Ectodermal cell (in vitro differentiated cells): ENCODE results near the gene OR52E6. TPM values are rescaled to one million over a fixed set of nuclear protein-coding genes. Genes with fewer than 3 reads are reported as not detected.

ENCODE experiments used
- H3K27ac ChIP-seq: 2 replicates; pipeline ENCODE4 v1.7.0; 2013; ENCODE audit warnings: mild to moderate bottlenecking, low read depth, low read length; ENCODE audit not compliant: insufficient read depth, poor library complexity, severe bottlenecking
- H3K27me3 ChIP-seq: 2 replicates; pipeline ENCODE4 v1.7.0; 2013; ENCODE audit warnings: mild to moderate bottlenecking, low read length; ENCODE audit not compliant: insufficient read depth, control insufficient read depth, poor library complexity, severe bottlenecking
- H3K36me3 ChIP-seq: one replicate; pipeline ENCODE4 v1.7.0; 2013; ENCODE audit warnings: low read length; ENCODE audit not compliant: control insufficient read depth, insufficient read depth
- H3K4me1 ChIP-seq: one replicate; pipeline ENCODE4 v1.7.0; 2013; ENCODE audit warnings: low read length; ENCODE audit not compliant: control insufficient read depth, insufficient read depth
- H3K4me3 ChIP-seq: 2 replicates; pipeline ENCODE4 v1.7.0; 2013; ENCODE audit warnings: low read depth, low read length, control low read depth; ENCODE audit not compliant: insufficient read depth
- H3K9me3 ChIP-seq: 2 replicates; pipeline ENCODE4 v1.7.0; 2013; ENCODE audit warnings: mild to moderate bottlenecking, low read length, moderate library complexity; ENCODE audit not compliant: control insufficient read depth
- WGBS, 2 experiments: methylation state at CpG; one replicate each; pipeline ENCODE4 v1.1.7; 2013; ENCODE audit warnings: missing lambda C conversion rate in 2 of 2; 5-methylcytosine and 5-hydroxymethylcytosine counted together
- polyA plus RNA-seq, 4 experiments: library from polyadenylated mRNA; stranded (reverse); fragments of 50-300 nt; gene quantifications; one replicate each; pipeline ENCODE4 v1.2.3, GENCODE V29; 2013

OR52E6 gene
- not detected for polyA plus RNA-seq (2013, experiment 1 of 4)
- polyA plus RNA-seq (2013, experiment 2 of 4), result not detected
- polyA plus RNA-seq (2013, experiment 3 of 4), result not detected
- not detected for polyA plus RNA-seq (2013, experiment 4 of 4)

GRCh38 chr11:5841797-5842196, at the start of gene OR52E6:
OR52E6 (minus strand) TSS chr11:5841897; CDS start chr11:5841897, 0 bp downstream.
- no peaks in the 10 kb centered on the region for H3K27me3 ChIP-seq
- H3K9me3 ChIP-seq, result no peaks in the 10 kb centered on the region
- no peaks in the 10 kb centered on the region for H3K4me1 ChIP-seq
- WGBS, 2 experiments, result 0% methylated on average over 1 of the region's 1 CpG
- no peaks in the 10 kb centered on the region for H3K36me3 ChIP-seq
- H3K4me3 ChIP-seq, result no peak within 1 kb of the TSS
- no peak within 1 kb of the TSS for H3K27ac ChIP-seq

- H3K27me3 ChIP-seq, result no peaks in the 10 kb centered on the region
- 81 to 82% methylated on average over 3 to 4 of the region's 4 CpGs for WGBS, 2 experiments
- H3K9me3 ChIP-seq, result no peaks in the 10 kb centered on the region
- H3K36me3 ChIP-seq, result no peaks in the 10 kb centered on the region
- no peaks in the 10 kb centered on the region for H3K4me1 ChIP-seq
- H3K27ac ChIP-seq, result no peak overlapping the region
- no peak overlapping the region for H3K4me3 ChIP-seq
These were observed 49.6 kb upstream of the OR52E6 start for GRCh38 chr11:5891216-5891800.

DNA sequence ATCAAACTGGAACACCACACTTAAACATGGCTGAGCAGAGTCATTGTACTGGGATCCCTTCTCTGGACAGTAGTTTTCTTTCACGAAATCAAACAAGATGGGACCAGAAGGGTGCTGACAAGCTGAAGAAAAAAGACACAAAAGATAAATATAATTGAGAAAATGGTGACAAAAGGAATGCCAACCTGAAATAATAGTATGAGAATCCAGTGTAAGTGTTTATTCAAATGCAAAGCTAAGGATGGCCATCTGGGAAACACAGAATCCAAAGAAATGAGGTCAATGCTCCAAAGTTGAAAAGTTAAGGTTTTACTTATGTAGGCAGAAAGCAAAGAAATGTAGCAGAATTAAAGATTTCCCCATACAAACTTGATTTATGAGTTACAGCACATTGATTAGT, 46.0 kb upstream of the OR52E6 start:
- Histone ChIP-seq H3K9me3 (no peaks in the 10 kb centered on the region), H3K36me3 (no peaks in the 10 kb centered on the region), H3K27me3 (no peaks in the 10 kb centered on the region), H3K4me1 (no peaks in the 10 kb centered on the region), H3K4me3 (no peak overlapping the region), H3K27ac (no peak overlapping the region)
- WGBS, 2 experiments, result 92 to 100% methylated on average over 1 of the region's 1 CpG

- WGBS, 2 experiments, result 95 to 100% methylated on average over 2 of the region's 3 CpGs
- Histone ChIP-seq H3K27me3 (no peaks in the 10 kb centered on the region), H3K27ac (no peak overlapping the region), H3K36me3 (no peaks in the 10 kb centered on the region), H3K4me3 (no peak overlapping the region), H3K4me1 (no peaks in the 10 kb centered on the region), H3K9me3 (no peaks in the 10 kb centered on the region)
These were observed 45.5 kb upstream of the OR52E6 start for GRCh38 chr11:5887172-5887571.

DNA sequence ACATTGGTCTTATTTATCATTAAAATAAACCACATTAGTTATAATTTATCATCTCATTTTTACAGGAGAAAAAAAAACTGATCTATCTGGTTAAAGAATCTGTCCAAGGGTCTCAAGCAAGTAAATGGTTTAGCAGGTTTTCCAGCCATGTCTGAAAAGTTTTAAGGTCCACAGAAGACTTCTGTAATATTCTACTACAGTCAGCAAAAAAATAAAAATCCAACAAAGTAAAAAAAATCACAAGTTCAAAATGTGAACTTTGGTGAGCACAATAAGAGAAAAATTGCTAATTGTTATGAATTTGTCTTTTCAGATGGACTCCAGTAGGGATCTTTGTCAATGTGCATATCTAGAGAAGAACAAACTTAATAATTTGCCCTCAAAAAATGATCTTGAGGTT, 40.1 kb upstream of the OR52E6 start:
- Histone ChIP-seq H3K36me3 (no peaks in the 10 kb centered on the region), H3K27ac (no peak overlapping the region), H3K4me1 (no peaks in the 10 kb centered on the region), H3K9me3 (no peaks in the 10 kb centered on the region), H3K27me3 (no peaks in the 10 kb centered on the region), H3K4me3 (no peak overlapping the region)

- H3K9me3 ChIP-seq, result no peaks in the 10 kb centered on the region
- H3K36me3 ChIP-seq, result no peaks in the 10 kb centered on the region
- no peak within 1 kb of the TSS for H3K27ac ChIP-seq
- no peaks in the 10 kb centered on the region for H3K27me3 ChIP-seq
- H3K4me1 ChIP-seq, result no peaks in the 10 kb centered on the region
- WGBS, 2 experiments, result 90 to 93% methylated on average over 4 of the region's 4 CpGs
- H3K4me3 ChIP-seq, result no peak within 1 kb of the TSS
These were observed 38.6 kb upstream of the OR52E6 start, which contains the start of gene OR52E4 for GRCh38 chr11:5880329-5880728. OR52E4 (plus strand) TSS chr11:5880629; CDS start chr11:5884293, 3,664 bp downstream.

DNA sequence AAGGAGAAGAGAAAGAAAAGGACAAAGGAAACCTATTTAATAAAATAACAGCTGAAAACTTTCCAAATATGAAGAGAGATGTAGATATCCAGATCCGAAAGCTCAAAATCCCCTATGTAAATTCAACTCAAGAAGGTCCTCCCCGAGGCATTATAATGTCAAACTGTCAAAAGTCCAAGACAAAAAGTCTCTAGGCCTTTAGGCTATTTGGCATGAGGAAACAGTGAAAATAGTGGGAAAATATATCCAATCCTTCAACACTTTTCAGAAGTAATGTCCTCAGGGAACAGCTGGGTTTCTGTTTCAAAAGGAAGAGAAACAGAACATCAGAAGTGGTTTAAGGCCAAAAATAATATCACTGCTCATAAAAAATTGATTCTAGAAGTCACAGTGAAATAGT, 36.9 kb upstream of the OR52E6 start:
- H3K4me3 ChIP-seq, result no peak overlapping the region
- no peaks in the 10 kb centered on the region for H3K9me3 ChIP-seq
- H3K4me1 ChIP-seq, result no peaks in the 10 kb centered on the region
- no peak overlapping the region for H3K27ac ChIP-seq
- H3K27me3 ChIP-seq, result no peaks in the 10 kb centered on the region
- WGBS, 2 experiments, result 90% methylated on average over 2 of the region's 2 CpGs; no CpG with 5 or more reads in 1 of the 2 experiments
- H3K36me3 ChIP-seq, result no peaks in the 10 kb centered on the region

- H3K27me3 ChIP-seq, result no peaks in the 10 kb centered on the region
- H3K27ac ChIP-seq, result no peak overlapping the region
- 80 to 89% methylated on average over 1 to 2 of the region's 2 CpGs for WGBS, 2 experiments
- no peaks in the 10 kb centered on the region for H3K4me1 ChIP-seq
- no peak overlapping the region for H3K4me3 ChIP-seq
- H3K9me3 ChIP-seq, result no peaks in the 10 kb centered on the region
- no peaks in the 10 kb centered on the region for H3K36me3 ChIP-seq
These were observed 24.1 kb upstream of the OR52E6 start for GRCh38 chr11:5865826-5866225.

DNA sequence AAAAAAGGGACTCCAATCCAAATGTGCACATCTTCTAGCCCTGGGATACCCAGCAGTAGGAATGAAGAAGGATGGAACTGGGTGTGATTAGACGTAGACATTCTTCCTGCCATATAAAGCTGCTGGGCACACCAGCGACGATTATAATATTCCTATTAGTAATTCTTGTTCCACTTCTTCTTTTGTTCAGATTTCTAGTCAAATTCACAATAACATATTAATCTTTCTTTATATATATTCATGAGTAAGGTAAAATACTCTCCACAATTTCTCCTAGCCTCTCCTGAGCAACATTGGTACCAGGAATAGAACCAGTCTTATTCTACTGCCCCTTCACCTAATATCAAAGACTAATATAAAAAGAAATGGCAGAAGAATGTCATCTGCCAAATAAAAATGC, 15.9 kb upstream of the OR52E6 start, which contains the start of gene OR52E8:
TSS of gene OR52E8 (minus strand) at position 101 of the 400 bp plus-strand sequence. CDS start at position 101, 0 bp downstream.
- H3K36me3 ChIP-seq, result no peaks in the 10 kb centered on the region
- no peaks in the 10 kb centered on the region for H3K27me3 ChIP-seq
- H3K4me3 ChIP-seq, result no peak within 1 kb of the TSS
- 94 to 100% methylated on average over 3 of the region's 3 CpGs for WGBS, 2 experiments
- H3K27ac ChIP-seq, result no peak within 1 kb of the TSS
- no peaks in the 10 kb centered on the region for H3K4me1 ChIP-seq
- no peaks in the 10 kb centered on the region for H3K9me3 ChIP-seq

- no peak overlapping the region for H3K27ac ChIP-seq
- H3K4me1 ChIP-seq, result no peaks in the 10 kb centered on the region
- no peaks in the 10 kb centered on the region for H3K36me3 ChIP-seq
- H3K9me3 ChIP-seq, result no peaks in the 10 kb centered on the region
- no peaks in the 10 kb centered on the region for H3K27me3 ChIP-seq
- H3K4me3 ChIP-seq, result no peak overlapping the region
- 86 to 94% methylated on average over 1 of the region's 1 CpG for WGBS, 2 experiments
These were observed 9.3 kb upstream of the OR52E6 start for GRCh38 chr11:5851002-5851401.
